GM20431 (cell line): ENCODE measurements around the gene ETF1.

Experiments used
- in situ Hi-C: fragments of 300-500 bp; cut with MseI, MboI; formaldehyde crosslinking; loops from one replicate; pipeline ENCODE4 v1.15.0; 2020; ENCODE audit warnings: low sequenced_read_pairs; ENCODE audit not compliant: unreplicated experiment

ETF1 gene

DNA sequence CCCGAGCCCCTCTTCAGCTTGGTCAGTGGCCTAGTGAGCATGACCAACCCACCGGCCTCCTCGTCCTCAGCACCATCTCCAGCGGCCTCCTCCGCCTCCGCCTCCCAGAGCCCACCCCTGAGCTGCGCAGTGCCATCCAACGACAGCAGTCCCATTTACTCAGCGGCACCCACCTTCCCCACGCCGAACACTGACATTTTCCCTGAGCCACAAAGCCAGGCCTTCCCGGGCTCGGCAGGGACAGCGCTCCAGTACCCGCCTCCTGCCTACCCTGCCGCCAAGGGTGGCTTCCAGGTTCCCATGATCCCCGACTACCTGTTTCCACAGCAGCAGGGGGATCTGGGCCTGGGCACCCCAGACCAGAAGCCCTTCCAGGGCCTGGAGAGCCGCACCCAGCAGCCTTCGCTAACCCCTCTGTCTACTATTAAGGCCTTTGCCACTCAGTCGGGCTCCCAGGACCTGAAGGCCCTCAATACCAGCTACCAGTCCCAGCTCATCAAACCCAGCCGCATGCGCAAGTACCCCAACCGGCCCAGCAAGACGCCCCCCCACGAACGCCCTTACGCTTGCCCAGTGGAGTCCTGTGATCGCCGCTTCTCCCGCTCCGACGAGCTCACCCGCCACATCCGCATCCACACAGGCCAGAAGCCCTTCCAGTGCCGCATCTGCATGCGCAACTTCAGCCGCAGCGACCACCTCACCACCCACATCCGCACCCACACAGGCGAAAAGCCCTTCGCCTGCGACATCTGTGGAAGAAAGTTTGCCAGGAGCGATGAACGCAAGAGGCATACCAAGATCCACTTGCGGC is 75.9 kb downstream of the ETF1 start:
- in situ Hi-C loops = no loop called here

DNA sequence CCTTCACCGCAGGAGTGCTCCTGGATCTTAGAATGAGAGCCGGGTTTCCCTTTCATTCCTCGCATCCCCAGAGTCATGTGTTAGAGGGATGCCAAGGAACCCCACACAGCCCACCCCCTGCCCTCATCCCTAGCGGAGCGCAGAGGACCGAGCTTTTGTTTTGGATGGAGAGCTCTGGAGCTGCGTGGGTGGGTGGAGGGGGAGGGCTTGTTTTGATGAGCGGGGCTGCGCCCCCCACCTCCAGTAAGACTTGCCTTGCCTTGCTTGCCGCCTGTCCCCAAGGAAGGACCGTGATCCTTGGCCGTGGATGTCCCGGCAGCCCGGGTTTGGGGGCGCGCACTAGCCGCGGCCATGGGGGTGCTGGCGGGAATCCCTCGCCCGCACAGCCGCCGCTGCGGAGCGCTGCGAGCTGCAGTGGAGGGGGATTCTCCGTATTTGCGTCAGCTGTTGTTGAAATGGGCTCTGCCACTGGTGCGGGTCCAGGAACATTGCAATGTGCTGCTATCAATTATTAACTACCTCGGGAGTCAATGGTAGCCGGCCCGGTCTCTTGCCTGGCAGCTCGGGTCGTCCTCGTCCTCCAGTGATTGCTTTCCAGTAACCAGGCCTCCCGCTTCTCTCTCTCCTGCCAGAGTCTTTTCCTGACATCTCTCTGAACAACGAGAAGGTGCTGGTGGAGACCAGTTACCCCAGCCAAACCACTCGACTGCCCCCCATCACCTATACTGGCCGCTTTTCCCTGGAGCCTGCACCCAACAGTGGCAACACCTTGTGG is 76.7 kb downstream of the ETF1 start:
- in situ Hi-C loops = no loop called here

DNA sequence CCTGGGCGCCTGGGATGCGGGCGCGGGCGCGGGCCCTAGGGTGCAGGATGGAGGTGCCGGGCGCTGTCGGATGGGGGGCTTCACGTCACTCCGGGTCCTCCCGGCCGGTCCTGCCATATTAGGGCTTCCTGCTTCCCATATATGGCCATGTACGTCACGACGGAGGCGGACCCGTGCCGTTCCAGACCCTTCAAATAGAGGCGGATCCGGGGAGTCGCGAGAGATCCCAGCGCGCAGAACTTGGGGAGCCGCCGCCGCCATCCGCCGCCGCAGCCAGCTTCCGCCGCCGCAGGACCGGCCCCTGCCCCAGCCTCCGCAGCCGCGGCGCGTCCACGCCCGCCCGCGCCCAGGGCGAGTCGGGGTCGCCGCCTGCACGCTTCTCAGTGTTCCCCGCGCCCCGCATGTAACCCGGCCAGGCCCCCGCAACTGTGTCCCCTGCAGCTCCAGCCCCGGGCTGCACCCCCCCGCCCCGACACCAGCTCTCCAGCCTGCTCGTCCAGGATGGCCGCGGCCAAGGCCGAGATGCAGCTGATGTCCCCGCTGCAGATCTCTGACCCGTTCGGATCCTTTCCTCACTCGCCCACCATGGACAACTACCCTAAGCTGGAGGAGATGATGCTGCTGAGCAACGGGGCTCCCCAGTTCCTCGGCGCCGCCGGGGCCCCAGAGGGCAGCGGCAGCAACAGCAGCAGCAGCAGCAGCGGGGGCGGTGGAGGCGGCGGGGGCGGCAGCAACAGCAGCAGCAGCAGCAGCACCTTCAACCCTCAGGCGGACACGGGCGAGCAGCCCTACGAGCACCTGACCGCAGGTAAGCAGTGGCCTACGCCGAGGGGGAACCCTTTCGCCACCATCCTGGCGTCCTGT is 77.5 kb downstream of the ETF1 start, which contains the start of gene EGR1:
EGR1 (plus strand) TSS at position 219 of the 864 bp plus-strand sequence; CDS start at position 502, 283 bp downstream.
- in situ Hi-C loops = no loop called here

DNA sequence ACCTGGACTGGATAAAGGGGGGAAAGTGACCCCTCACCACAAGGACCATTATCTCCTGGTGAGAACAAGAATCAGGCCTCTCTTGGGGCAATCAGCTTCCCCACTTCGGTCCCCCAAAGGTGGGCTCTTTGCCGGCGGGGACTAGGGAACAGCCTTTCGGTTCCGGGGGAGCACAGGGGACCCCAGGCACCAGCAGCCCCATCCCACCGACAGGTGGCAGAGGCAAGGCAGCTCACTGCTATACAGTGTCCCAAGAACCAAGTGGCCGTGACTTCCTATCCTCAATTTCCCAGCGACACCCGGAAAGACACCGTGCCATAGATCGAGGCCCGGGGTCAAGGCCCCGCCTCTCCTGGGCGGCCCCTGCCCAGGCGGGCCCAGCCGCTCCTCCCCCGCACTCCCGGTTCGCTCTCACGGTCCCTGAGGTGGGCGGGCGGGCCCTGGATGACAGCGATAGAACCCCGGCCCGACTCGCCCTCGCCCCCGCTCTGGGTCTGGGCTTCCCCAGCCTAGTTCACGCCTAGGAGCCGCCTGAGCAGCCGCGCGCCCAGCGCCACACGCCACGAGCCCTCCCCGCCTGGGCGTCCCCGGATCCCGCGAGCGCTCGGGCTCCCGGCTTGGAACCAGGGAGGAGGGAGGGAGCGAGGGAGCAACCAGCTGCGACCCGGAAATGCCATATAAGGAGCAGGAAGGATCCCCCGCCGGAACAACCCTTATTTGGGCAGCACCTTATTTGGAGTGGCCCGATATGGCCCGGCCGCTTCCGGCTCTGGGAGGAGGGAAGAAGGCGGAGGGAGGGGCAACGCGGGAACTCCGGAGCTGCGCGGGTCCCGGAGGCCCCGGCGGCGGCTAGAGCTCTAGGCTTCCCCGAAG is 78.4 kb downstream of the ETF1 start:
- in situ Hi-C loops = no loop called here

DNA sequence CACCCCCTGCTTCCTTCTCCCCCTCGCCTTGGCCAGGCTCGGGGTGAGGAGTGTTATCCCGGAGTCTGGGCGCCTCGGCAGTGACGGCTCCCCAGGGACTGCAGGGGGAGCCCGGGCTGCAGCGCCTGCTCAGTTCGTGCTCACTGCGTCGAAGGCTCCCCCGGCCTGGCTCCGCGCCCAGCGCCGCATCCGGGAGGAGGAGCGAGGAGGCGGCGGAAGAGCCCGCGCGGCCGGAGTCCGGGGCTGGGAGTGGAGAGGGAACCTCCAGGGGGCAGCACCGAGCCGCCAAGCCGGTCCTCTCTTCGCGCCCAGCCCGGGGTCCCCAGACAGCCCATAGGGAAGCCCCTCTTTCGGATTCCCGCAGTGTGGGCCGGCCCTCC is 79.0 kb downstream of the ETF1 start:
- in situ Hi-C loops = no loop called here

DNA sequence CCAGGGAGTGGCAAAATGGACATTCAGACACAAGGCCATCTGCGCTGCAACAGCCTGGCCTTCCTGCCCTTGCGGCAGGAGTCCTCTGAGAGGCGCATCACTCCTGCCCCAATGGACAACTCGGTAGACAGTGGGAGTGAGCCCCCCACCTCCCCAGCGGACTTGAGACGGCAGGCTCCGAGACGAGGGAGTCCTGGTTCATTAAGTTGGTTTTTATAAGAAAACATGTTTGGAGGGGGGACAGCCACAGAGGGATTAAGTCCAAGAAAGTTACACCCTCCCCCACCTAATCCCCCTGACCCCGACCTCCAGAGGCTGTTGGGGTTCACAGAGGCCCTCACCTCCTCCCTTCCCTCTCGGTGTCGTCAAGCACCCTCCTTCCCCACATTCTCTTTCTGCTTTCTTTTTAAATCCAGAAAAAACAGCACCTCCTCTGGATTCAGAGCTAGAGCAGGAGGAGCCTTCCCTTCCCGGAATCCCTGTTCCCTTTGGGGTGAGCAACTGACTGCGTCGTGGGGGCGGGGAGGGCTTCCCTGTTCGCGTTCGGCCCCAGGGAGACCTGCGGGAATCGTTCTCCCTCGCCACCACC is 79.5 kb downstream of the ETF1 start:
- in situ Hi-C loops = no loop called here

DNA sequence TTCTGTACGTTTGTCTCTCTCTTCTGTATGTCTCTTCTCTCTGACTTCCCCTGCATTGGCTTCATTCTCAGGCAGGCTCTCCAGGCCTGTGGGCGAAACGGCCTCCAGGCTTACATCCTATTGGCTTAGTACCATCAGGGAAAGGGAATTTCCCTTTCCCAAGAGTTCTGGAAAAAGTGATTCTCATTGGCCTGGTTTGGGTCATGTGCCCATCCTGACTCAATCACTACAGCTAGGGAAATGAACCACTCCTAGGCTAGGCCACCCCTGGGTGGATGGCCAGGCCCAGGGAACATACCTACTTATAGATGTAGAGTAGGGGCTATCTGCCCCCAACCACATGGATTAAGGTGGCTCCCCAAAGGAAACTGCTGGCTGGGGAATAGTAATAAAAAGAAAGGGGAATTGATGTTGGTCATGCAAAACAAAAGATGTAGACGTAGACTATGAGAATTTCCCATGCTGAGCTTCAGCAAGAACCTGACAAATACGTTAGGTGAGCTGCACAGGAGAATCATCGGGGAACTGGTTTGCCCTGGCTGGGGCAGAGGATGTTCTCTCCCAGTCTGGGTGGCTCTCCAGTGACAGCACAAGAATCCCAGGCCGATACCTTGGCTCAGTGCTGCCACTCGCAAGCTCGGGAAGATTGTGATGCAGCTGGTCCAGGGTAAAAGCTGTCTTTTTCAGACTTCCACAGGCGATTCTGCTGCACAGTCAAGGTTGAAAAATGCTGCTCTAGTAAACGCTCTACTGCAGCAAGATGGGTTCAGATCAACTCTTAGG is 81.5 kb downstream of the ETF1 start:
- in situ Hi-C loops = no loop called here

DNA sequence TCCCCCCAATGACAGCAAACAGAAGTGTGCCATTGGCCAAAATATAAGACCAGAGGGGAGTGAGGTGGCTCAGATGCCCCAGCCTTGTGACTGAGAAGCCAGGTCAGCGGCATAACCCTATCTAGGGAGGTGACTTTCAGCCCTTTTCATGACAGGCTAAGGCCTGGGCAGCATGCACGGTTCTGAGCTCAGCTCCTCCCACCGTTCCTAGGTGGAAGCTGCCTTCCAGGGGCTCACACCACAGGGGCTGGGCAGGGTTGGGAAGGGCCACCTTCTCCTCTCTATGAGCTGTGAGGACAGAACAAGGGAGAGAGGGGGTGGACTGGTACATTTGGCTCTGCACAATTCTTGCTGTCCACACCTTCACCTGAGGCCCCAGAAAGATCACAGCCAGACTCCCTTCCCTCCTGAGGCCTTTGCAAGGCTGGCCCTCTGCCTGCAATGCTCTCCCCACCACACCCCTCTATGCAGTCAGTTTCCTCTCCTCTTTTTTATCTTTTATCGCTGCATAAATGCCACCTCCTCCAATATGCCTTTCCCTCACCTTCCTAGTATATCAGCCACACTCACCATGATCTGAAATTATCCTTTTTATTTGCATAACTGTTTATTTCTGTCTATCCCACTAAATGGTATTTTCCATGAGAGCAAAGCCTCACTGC is 82.9 kb downstream of the ETF1 start:
- in situ Hi-C loops = no loop called here

DNA sequence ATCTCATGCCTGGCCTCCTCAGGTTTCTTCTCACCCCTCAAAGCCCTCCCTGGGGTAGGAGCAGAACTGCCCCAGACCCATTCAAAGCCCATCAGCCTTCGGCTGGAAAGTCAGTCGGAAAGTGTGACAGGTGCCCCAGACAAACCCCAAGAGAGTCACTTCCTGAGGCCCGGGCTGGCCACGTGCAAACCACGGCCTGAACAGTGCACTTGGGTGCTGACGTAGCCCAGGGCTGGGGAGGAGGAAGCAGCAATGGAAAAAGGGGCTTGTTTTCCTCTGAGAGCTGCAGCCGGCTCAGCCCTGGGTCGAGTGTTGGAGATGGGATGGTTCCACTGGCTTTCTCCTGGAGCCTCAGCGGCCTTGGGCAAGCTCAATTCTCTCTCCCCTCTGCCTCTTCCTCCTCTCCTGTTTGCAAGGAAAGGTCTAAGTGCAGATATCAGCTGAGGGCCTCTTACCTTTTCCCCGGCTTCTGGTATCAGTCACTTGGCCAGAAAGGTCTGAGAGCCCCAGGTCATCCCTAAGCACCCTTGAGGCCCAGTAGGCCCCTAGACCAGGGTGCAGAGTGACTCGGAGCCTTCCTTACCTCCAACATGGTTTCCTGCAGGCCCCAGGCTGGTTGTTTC is 83.6 kb downstream of the ETF1 start:
- in situ Hi-C loops = no loop called here

DNA sequence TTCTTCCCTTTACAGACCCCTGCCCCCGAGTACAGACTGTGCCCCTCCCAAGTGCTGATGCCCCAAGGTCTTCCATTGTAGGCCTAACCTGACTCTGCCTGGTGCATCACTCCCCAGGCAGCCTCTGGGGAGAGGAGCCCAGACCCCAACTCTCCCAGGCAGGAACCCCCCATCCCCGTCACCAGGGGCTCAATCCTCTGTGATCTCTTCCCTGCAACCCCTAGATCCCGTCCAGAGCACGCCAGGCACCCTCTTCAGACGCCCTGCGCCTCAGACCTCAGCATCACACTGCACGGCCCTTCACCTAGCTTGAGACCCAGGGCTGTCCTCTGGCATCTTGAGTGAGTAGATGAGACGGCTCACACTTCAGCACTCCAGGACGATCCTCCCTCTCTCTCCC is 84.2 kb downstream of the ETF1 start:
- in situ Hi-C loops = no loop called here

DNA sequence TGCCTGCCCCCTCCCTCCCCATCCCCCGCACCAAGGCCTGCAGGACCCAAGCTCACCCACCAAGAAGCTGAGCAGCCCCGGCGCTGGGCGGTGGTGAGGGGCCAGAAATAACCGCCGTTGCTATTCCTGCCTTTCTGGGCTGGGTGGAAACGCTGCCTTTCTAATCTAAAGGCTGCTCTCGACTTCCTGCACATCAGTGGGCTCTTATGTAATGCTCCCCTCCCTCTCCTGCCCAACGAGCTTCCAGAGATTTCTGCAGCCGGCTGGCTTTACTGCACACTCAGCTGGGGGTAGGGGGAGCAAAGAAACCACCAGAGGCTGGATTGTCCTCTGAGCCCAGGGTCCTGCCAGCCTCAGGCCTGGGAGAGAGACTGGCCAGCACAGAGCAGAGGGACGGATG is 84.7 kb downstream of the ETF1 start:
- in situ Hi-C loops = no loop called here

DNA sequence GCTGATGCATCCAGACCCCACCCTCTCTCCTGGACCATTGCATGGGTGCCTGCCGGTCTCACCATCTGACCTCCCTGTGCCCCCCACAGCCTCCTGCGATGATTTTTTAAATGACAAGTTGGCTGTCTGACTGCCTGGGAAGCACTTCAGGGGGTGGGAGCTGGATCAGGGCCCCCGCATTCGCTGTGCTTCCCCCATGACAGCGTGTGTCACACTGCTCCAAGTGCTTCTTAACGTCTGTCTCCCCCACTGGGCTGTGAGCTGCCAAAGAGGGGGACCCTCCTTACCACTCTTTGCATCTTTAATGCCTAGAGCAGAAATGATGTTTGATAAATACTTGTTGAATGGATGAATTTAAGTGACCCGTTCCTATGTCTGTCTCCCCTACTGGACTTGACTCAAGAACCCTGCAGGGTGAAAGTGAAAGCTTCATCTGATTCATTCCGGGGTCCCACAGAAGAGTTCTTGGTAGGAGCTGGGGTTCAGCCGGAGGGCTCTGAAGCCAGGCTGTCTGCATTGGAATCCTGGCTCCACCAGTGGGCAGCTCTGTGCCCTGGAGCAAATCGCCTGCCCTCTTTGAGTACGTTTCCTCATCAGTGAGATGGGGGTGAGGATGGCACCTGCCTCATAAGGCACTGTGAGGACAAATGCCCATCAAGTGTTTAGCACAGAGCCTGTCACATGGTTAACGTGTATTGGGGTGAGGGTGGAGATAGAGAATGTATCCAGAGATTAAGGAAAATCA is 85.3 kb downstream of the ETF1 start:
- in situ Hi-C loops = no loop called here
